ENCODE measurements around the gene BPI. TPM values are rescaled to one million over a fixed set of nuclear protein-coding genes. Genes with fewer than 3 reads are reported as not detected.

BPI gene
- total and polyA plus RNA-seq, 4 donors = 5.0 to 11.5 (median 8.7) TPM; not detected in 1

- no peak overlapping the region for H3K27ac ChIP-seq (ENCODE audit: low read depth, low read length)
- DNase-seq (ENCODE audit: low read depth in 4 of 6, low spot score in 6 of 6) = no peak
- H3K36me3 ChIP-seq (ENCODE audit: control insufficient read depth, insufficient read depth, low read length) = no peaks in the 10 kb centered on the region
- peaks cover 3% of the 10 kb centered on the region for H3K4me1 ChIP-seq (ENCODE audit: control insufficient read depth, insufficient read depth, low read length)
- no peaks in the 10 kb centered on the region for H3K27me3 ChIP-seq (ENCODE audit: control insufficient read depth, insufficient read depth, low read length)
- H3K4me3 ChIP-seq (ENCODE audit: low read depth, low read length) = no peak overlapping the region
- H3K9me3 ChIP-seq (ENCODE audit: control insufficient read depth, insufficient read depth, low read length) = no peaks in the 10 kb centered on the region
- WGBS (ENCODE audit: insufficient coverage) = 83% methylated on average over 2 of the region's 2 CpGs
Observed at GRCh38 chr20:38386851-38387250, 82.9 kb downstream of the BPI start.

Other genes with a start within 250 kb of the BPI start
- gene TGM2, start 138.9 kb upstream of the BPI start, total RNA-seq = 10 to 100 TPM; 15.5 to 63.3 TPM
- 10 to 100 TPM; 12.9 to 23.7 TPM for gene TGM2, start 138.9 kb upstream of the BPI start, polyA plus RNA-seq (ENCODE audit: insufficient read length in 2 of 2)
- gene KIAA1755, start 43.4 kb upstream of the BPI start, total RNA-seq = 10 to 100 TPM; 21.6 to 51.5 TPM
- 10 to 100 TPM; 20.8 to 45.7 TPM for gene KIAA1755, start 43.4 kb upstream of the BPI start, polyA plus RNA-seq (ENCODE audit: insufficient read length in 2 of 2)
- not detected for gene LBP, start 42.3 kb downstream of the BPI start, total RNA-seq
- not detected for gene LBP, start 42.3 kb downstream of the BPI start, polyA plus RNA-seq (ENCODE audit: insufficient read length in 2 of 2)
- 10 to 100 TPM; 10.2 to 12.7 TPM for gene SNHG17, start 131.2 kb downstream of the BPI start, total RNA-seq
- 10 to 100 TPM; 27.0 to 32.3 TPM for gene SNHG17, start 131.2 kb downstream of the BPI start, polyA plus RNA-seq (ENCODE audit: insufficient read length in 2 of 2)
- 10 to 100 TPM; 32.8 to 53.6 TPM for gene RALGAPB, start 168.7 kb downstream of the BPI start, total RNA-seq
- 10 to 100 TPM; 35.1 to 37.4 TPM for gene RALGAPB, start 168.7 kb downstream of the BPI start, polyA plus RNA-seq (ENCODE audit: insufficient read length in 2 of 2)

Measured in spinal cord (tissue), 10 donors.